Measurements from ENCODE around the gene KIAA1328. TPM values are rescaled to one million over a fixed set of nuclear protein-coding genes. Genes with fewer than 3 reads are reported as not detected.

KIAA1328 gene
- total and polyA plus RNA-seq, 9 of the 15 experiments (the other 6 are each of a cell fraction or from before 2014, with no cell fraction given) = 4.0 to 8.6 (median 7.4) TPM

GRCh38 chr18:36813824-36814223, 15.1 kb upstream of the KIAA1328 start:
- Histone ChIP-seq H3K9me1 (ENCODE audit: control insufficient read depth, insufficient read depth, low read length) (peaks cover 5% of the 10 kb centered on the region), H3K27me3 (ENCODE audit: control insufficient read depth in 2 of 2, insufficient read depth in 2 of 2, low read length in 2 of 2) (no peaks in the 10 kb centered on the region), H3K79me2 (ENCODE audit: control insufficient read depth, insufficient read depth, low read length) (peaks cover 18% of the 10 kb centered on the region), H3K4me2 (ENCODE audit: insufficient read depth, low read length) (peak overlapping the region; percentile 52), H3K4me3 (no peak overlapping the region), H4K20me1 (replicated peaks; ENCODE audit: control insufficient read depth, insufficient read depth, low read length) (no peaks in the 10 kb centered on the region), H3K36me3 (ENCODE audit: control insufficient read depth, insufficient read depth, low read length) (peaks cover 84% of the 10 kb centered on the region), H3K27ac (ENCODE audit: extremely low read depth, low read depth, low read length) (peak overlapping the region; percentile 56), H3K9me3 (replicated peaks; ENCODE audit: control insufficient read depth, insufficient read depth, low read depth, low read length) (no peaks in the 10 kb centered on the region), H2AFZ (ENCODE audit: low read depth, low read length) (no peak overlapping the region), H3K4me1 (replicated peaks in 1 of 2; ENCODE audit: control insufficient read depth in 2 of 2, insufficient read depth in 2 of 2, low read length in 2 of 2) (peaks cover 0 to 31% of the 10 kb centered on the region in 2 experiments; a peak in 2 of 5 replicates), H3K9ac (ENCODE audit: insufficient read depth in 1 of 2, low read depth in 2 of 2, low read length in 2 of 2) (0 out of 4 replicates have a peak overlapping the region, but pooled peaks of 1 of the 2 experiments have one; percentile 16)
- ATAC-seq (peak; percentile 51), FAIRE-seq (peak; percentile 76), DNase-seq (ENCODE audit: extremely low read depth in 1 of 4, low spot score in 3 of 4) (peak; percentile 56 to 81 (median 66))
- 13% methylated on average over 3 of the region's 3 CpGs for WGBS (ENCODE audit: insufficient coverage, low coverage, missing lambda C conversion rate)
- CTCF ChIA-PET (ENCODE audit: low intra/inter-chr PET ratio) = no interaction called here
- in situ Hi-C loops (cut with MboI) = no loop called here
- BruUV-seq (replicated peaks) = no TSS peak
- intact Hi-C loops (cut with micrococcal nuclease) = no loop called here
- POLR2A ChIA-PET = interaction anchor here (3.1 kb wide), 1 partner anchor 15 kb away, joined by 19 read pairs; the partner anchor contains the start of genes KIAA1328 and TPGS2
- TF ChIP-seq ZNF77 (CRISPR knock-in tag; IDR thresholded peaks at IDR 0.05) (no peak), BRF1 (IDR thresholded peaks at IDR 0.05; ENCODE audit: borderline replicate concordance, extremely low read depth, insufficient read length) (no peak), PHTF2 (CRISPR knock-in tag; IDR thresholded peaks at IDR 0.05) (no peak), TARDBP (IDR thresholded peaks at IDR 0.05) (no peak), KDM5B (IDR thresholded peaks at IDR 0.05; ENCODE audit: insufficient replicate concordance, low read depth, low read length) (no peak), USF2 (CRISPR knock-in tag; IDR thresholded peaks at IDR 0.05) (peak; percentile 36; the same call in 1 of the 2 replicates), CC2D1A (IDR thresholded peaks at IDR 0.05) (0 out of 2 replicates have a peak, but pooled peaks have one; percentile 11), PHB (CRISPR knock-in tag; IDR thresholded peaks at IDR 0.05) (no peak), ARID1B (IDR thresholded peaks at IDR 0.05) (peak; percentile 66), NR4A1 (CRISPR knock-in tag; IDR thresholded peaks at IDR 0.05) (no peak), NR4A1 (tag; IDR thresholded peaks at IDR 0.05) (no peak), MLX (CRISPR knock-in tag; conservative IDR thresholded peaks at IDR 0.05) (no peak), CBFA2T2 (conservative IDR thresholded peaks at IDR 0.05) (peak; percentile 70), TEAD1 (CRISPR knock-in tag; IDR thresholded peaks at IDR 0.05) (no peak), ZNF766 (CRISPR knock-in tag; conservative IDR thresholded peaks at IDR 0.05) (no peak), SAP30 (IDR thresholded peaks at IDR 0.05; ENCODE audit: borderline replicate concordance, insufficient read depth, low read depth, low read length, poor library complexity, severe bottlenecking) (no peak), ZNF146 (CRISPR knock-in tag; IDR thresholded peaks at IDR 0.05; ENCODE audit: unreplicated experiment) (no peak), ZSCAN29 (IDR thresholded peaks at IDR 0.05) (peak; percentile 67; the same call in 1 of the 2 replicates), TAL1 (IDR thresholded peaks at IDR 0.05) (peak; percentile 64), MTA1 (IDR thresholded peaks at IDR 0.05; ENCODE audit: borderline replicate concordance) (no peak), STAT5B (CRISPR knock-in tag; IDR thresholded peaks at IDR 0.05) (no peak), ZNF707 (CRISPR knock-in tag; conservative IDR thresholded peaks at IDR 0.05) (no peak), NCOR1 (IDR thresholded peaks at IDR 0.05) (peak; percentile 36; the same call in 1 of the 2 replicates), PRMT5 (CRISPR knock-in tag; IDR thresholded peaks at IDR 0.05) (no peak), RAD51 (IDR thresholded peaks at IDR 0.05; ENCODE audit: borderline replicate concordance, low read depth) (peak; percentile 37; the same call in 1 of the 2 replicates), SOX6 (IDR thresholded peaks at IDR 0.05) (no peak)

Measured in K562 (cell line).